Nephron (organoid): ENCODE data around the gene PTPRN2.

ENCODE experiments used
- H3K27ac Mint-ChIP-seq, 3 experiments: 2 replicates each; pipeline ENCODE4 v1.8.0; 2020; ENCODE audit warnings: mixed read lengths in 3 of 3, mild to moderate bottlenecking in 2 of 3, moderate library complexity in 1 of 3
- H3K27me3 Mint-ChIP-seq: 2 replicates; pipeline ENCODE4 v1.8.0; 2021; ENCODE audit warnings: low read depth, mild to moderate bottlenecking, moderate library complexity, mixed read lengths
- H3K36me3 Mint-ChIP-seq: 2 replicates; pipeline ENCODE4 v1.8.0; 2020; ENCODE audit warnings: low read depth, mixed read lengths
- H3K4me1 Mint-ChIP-seq: 2 replicates; pipeline ENCODE4 v1.8.0; 2020; ENCODE audit warnings: mixed read lengths
- H3K4me3 Mint-ChIP-seq, 3 experiments: 2 replicates each; pipeline ENCODE4 v1.8.0; 2020; ENCODE audit warnings: mild to moderate bottlenecking in 3 of 3, mixed read lengths in 3 of 3, moderate library complexity in 2 of 3
- H3K9me3 Mint-ChIP-seq: 2 replicates; pipeline ENCODE4 v1.8.0; 2020; ENCODE audit warnings: mixed read lengths
- TF ChIP-seq, protein P1 (sequence below), 3 experiments: fragments of 200-600 bp; sonication (generic); IDR thresholded peaks; one replicate each; pipeline ENCODE4 v1.5.0; 2021; ENCODE audit warnings: antibody characterized with exemption in 3 of 3; ENCODE audit not compliant: unreplicated experiment in 3 of 3

Gene PTPRN2

DNA sequence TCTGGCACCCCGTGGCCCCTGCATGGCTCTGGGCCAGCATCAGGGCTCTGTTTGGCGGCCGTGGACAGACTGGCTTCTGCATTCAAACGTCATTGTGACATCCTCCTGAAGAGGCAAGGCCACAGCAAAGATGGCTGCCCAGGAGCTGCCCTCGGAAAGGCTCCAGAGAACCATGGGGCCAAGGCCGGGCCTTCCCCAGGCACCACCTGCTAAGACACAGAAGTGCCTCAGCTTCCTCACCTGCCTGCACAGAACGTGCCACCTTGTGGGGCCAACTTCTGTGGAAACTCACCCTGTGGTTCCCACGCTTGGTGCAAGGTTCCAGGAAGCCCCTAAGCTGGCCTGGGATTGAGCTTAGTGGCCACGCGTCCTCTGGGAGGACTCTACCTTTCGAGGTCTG is 396.9 kb downstream of the PTPRN2 start:
- TF ChIP-seq, protein P1, sequence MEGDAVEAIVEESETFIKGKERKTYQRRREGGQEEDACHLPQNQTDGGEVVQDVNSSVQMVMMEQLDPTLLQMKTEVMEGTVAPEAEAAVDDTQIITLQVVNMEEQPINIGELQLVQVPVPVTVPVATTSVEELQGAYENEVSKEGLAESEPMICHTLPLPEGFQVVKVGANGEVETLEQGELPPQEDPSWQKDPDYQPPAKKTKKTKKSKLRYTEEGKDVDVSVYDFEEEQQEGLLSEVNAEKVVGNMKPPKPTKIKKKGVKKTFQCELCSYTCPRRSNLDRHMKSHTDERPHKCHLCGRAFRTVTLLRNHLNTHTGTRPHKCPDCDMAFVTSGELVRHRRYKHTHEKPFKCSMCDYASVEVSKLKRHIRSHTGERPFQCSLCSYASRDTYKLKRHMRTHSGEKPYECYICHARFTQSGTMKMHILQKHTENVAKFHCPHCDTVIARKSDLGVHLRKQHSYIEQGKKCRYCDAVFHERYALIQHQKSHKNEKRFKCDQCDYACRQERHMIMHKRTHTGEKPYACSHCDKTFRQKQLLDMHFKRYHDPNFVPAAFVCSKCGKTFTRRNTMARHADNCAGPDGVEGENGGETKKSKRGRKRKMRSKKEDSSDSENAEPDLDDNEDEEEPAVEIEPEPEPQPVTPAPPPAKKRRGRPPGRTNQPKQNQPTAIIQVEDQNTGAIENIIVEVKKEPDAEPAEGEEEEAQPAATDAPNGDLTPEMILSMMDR (IDR thresholded peaks at IDR 0.05; ENCODE audit: unreplicated experiment in 3 of 3), result no peak
- Mint-ChIP-seq H3K4me1 (no peaks in the 10 kb centered on the region), H3K36me3 (no peaks in the 10 kb centered on the region), H3K27me3 (no peaks in the 10 kb centered on the region), H3K4me3 (no peak overlapping the region), H3K27ac (no peak overlapping the region), H3K9me3 (peaks cover 15% of the 10 kb centered on the region)

DNA sequence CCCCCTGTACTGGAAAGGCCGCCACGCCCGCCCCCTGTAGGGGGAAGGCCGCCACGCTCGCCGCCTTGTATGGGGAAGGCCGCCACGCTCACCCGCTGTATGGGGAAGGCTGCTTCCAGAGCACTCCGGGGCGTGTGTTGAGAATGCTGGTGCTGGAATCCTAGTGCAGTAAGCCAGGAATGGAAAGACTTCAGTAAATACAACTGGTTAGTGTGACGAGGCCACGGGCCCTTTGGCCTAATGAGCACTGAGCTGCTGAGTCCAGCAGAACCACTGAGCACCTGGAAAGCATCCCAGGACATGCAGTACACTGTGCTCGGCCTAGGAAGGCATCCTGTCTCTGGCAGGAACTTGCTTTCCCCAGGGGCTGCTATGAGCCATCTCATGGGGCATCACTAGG is 398.9 kb downstream of the PTPRN2 start:
- Mint-ChIP-seq H3K27me3 (no peaks in the 10 kb centered on the region), H3K4me3 (no peak overlapping the region), H3K4me1 (no peaks in the 10 kb centered on the region), H3K9me3 (no peaks in the 10 kb centered on the region), H3K36me3 (no peaks in the 10 kb centered on the region), H3K27ac (no peak overlapping the region)
- TF ChIP-seq, protein P1 (IDR thresholded peaks at IDR 0.05; ENCODE audit: unreplicated experiment in 3 of 3), result no peak

DNA sequence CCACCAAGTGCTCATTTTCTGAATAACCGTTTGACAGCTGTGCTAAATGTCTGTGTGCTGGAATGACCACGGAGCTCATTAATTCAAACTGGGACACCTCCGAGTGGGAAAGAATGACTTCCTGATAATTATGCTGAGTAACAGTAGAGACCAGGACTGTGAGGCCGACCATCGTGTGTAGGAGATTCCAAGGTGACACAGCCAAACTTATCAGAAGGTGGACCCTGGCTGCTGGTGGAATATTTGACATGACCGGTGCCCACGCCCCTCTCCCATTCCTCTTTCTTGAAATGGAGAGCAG is 400.0 kb downstream of the PTPRN2 start:
- no peaks in the 10 kb centered on the region for H3K27me3 Mint-ChIP-seq
- H3K9me3 Mint-ChIP-seq, result peaks cover 4% of the 10 kb centered on the region
- no peaks in the 10 kb centered on the region for H3K36me3 Mint-ChIP-seq
- H3K4me3 Mint-ChIP-seq, result no peak overlapping the region
- TF ChIP-seq, protein P1 (IDR thresholded peaks at IDR 0.05; ENCODE audit: unreplicated experiment in 3 of 3), result no peak
- no peaks in the 10 kb centered on the region for H3K4me1 Mint-ChIP-seq
- H3K27ac Mint-ChIP-seq, result no peak overlapping the region

DNA sequence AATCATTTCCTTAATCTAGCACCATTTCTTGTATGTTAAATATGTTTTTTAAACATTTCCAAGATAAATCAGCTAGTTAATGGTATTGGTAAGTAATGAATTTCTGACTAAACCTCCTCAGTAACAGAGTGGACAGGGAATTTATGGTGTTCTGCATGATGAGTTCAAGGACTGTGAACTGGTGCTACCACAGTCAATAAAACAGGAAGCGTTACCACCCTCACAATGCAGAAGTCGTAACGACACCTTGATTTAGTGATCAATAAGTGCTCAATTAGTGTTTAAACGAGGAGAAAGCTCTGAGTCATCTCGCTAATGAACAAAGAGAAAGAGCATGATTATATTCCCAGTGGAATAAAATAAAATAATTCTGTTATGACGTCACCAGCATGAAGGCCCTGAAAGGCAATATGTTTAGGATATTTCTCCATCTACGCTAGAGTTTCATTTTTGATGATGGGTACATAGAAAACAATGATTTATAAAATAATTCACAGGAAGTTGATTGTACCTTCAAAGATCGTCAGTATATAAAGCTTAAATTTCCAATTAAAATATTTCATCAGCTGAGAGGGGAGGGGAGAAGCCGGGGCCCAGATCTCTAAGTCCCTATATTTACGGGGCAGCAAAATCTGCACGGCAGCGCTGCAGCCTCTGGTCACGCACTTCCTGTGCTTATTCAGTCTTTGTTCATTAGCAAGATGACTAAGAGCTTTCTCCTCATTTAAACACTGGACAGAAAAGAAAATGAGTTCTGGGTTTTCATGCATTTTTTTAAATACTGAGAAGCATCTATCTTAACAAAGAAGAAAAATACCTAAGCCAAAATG is 400.5 kb downstream of the PTPRN2 start:
- H3K9me3 Mint-ChIP-seq, result peaks cover 7% of the 10 kb centered on the region
- H3K27ac Mint-ChIP-seq, result no peak overlapping the region
- TF ChIP-seq, protein P1 (IDR thresholded peaks at IDR 0.05; ENCODE audit: unreplicated experiment in 3 of 3), result no peak
- no peaks in the 10 kb centered on the region for H3K4me1 Mint-ChIP-seq
- no peaks in the 10 kb centered on the region for H3K36me3 Mint-ChIP-seq
- no peaks in the 10 kb centered on the region for H3K27me3 Mint-ChIP-seq
- H3K4me3 Mint-ChIP-seq, result no peak overlapping the region

DNA sequence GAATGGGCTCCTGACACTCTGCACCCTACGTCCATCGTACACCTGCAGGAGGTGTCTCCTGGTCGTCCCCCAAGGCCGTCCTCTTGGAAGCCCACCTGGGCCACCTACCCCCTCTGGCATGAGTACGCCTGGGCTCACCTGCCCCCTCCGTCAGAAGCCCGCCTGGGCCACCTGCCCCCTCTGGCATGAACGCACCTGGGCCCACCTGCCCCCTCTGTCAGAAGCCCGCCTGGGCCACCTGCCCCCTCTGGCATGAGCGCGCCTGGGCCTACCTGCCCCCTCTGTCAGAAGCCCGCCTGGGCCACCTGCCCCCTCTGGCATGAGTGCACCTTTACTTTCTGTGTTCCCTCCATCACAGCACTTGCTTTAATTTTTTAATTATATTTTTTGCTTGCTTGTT is 401.2 kb downstream of the PTPRN2 start:
- Mint-ChIP-seq H3K4me1 (no peaks in the 10 kb centered on the region), H3K4me3 (no peak overlapping the region), H3K27ac (no peak overlapping the region), H3K9me3 (peaks cover 11% of the 10 kb centered on the region), H3K27me3 (no peaks in the 10 kb centered on the region), H3K36me3 (no peaks in the 10 kb centered on the region)
- TF ChIP-seq, protein P1 (IDR thresholded peaks at IDR 0.05; ENCODE audit: unreplicated experiment in 3 of 3), result no peak

DNA sequence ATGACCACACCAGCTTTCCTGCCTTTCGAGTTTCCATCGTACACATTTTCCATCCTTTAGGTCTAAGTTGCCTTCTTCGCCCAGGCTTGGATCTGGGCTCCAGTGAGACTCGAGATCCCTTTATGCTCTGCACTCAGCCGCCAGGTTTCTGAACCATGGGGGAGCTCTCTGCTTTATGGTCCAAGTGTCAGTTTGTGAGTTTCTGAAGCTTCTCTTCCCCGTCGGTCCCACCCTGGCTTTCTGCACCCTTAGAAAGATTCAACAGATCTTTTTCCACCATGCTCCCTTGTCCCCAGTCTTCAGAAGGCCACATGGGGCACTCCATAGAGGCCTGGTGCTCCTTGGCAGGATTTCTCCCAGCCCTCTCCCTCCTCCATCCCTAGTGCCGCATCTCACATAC is 402.0 kb downstream of the PTPRN2 start:
- H3K27me3 Mint-ChIP-seq, result no peaks in the 10 kb centered on the region
- no peaks in the 10 kb centered on the region for H3K4me1 Mint-ChIP-seq
- H3K27ac Mint-ChIP-seq, result no peak overlapping the region
- no peaks in the 10 kb centered on the region for H3K36me3 Mint-ChIP-seq
- TF ChIP-seq, protein P1 (IDR thresholded peaks at IDR 0.05; ENCODE audit: unreplicated experiment in 3 of 3), result no peak
- peaks cover 12% of the 10 kb centered on the region for H3K9me3 Mint-ChIP-seq
- no peak overlapping the region for H3K4me3 Mint-ChIP-seq
